ENCODE results near the gene SLC26A5.
"Not testable (repeated sequence)": the region's sequence is repeated elsewhere in the genome, so short reads cannot be mapped to it uniquely, and the experiment has no call there.

SLC26A5 gene, protein sequence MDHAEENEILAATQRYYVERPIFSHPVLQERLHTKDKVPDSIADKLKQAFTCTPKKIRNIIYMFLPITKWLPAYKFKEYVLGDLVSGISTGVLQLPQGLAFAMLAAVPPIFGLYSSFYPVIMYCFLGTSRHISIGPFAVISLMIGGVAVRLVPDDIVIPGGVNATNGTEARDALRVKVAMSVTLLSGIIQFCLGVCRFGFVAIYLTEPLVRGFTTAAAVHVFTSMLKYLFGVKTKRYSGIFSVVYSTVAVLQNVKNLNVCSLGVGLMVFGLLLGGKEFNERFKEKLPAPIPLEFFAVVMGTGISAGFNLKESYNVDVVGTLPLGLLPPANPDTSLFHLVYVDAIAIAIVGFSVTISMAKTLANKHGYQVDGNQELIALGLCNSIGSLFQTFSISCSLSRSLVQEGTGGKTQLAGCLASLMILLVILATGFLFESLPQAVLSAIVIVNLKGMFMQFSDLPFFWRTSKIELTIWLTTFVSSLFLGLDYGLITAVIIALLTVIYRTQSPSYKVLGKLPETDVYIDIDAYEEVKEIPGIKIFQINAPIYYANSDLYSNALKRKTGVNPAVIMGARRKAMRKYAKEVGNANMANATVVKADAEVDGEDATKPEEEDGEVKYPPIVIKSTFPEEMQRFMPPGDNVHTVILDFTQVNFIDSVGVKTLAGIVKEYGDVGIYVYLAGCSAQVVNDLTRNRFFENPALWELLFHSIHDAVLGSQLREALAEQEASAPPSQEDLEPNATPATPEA

DNA sequence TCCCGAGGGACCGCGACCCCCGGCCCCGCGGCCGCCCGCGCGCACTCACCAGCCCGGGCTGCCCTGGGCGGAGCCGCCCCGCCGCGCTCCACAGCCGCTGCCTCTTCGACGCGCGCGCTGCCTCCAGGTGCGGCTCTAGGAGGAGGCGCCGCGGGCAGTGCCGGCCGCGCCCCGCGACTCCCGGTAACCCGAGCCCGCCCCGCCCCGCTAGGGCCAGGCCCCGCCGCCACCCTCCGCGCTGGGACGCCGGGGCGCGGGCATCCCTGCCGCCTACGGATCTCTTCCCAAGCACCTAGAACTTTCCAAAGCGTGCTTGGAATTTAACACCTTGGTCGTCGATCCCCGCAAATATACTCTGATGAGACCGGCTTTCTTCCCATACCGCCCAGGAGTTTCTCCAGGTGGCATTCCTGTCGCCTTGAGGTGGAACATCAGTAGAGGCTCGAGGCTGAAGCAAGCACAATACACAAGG is at the start of gene SLC26A5:
TSS of gene SLC26A5 (minus strand) at position 159 of the 472 bp plus-strand sequence. CDS start 24,693 bp downstream, outside the sequence.
- DNase-seq, result no peak

DNA sequence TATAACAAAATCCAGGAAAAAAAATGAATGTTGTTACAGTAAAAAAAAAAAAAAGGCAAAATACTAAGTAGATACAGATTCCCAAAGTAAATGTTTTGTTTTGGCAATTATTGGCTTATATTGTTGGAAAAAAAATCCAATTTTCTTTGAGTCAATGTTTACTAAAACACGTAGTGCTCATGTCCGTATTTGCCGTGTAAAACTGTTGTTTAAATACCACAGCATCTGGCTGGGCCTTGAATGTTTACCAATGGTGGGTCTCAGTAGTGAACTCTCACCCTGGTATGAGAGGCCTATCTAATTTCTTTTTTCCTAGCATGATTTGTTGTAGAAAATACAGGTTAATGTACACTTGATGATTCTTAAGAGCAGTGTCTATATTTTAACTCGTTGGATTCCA is 41.4 kb upstream of the SLC26A5 start:
- no peak for DNase-seq

DNA sequence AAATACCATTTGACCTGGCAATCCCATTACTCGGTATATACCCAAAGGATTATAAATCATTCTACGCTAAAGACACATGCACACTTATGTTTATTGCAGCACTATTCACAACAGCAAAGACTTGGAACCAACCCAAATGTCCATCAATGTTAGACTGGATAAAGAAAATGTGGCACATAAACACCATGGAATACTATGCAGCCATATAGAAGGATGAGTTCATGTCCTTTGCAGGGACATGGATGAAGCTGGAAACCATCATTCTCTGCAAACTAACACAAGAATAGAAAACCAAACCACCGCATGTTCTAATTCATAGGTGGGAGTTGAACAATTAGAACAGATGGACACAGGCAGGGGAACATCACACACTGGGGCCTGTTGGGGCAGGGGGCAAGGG is 40.9 kb upstream of the SLC26A5 start:
- DNase-seq, result not testable (repeated sequence)

DNA sequence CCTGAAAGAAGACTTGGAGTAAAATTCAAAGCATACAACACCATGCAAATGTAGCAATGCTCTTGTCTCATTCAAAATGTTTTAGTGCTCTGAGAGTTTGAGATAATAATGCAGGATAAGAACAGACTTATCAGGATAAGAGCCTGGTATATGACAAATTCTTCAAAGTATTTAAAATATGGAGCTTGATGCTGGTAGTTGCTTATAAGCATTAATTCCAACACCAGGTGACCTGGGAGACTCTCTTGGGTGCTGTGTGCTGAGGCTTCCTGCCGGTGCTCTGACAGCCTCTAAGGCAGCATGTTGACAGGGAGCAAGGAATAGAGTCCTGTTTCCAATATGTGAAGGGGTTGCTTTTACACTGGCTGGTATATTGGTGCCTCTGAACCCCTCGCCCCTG is 34.8 kb upstream of the SLC26A5 start:
- no peak for DNase-seq

DNA sequence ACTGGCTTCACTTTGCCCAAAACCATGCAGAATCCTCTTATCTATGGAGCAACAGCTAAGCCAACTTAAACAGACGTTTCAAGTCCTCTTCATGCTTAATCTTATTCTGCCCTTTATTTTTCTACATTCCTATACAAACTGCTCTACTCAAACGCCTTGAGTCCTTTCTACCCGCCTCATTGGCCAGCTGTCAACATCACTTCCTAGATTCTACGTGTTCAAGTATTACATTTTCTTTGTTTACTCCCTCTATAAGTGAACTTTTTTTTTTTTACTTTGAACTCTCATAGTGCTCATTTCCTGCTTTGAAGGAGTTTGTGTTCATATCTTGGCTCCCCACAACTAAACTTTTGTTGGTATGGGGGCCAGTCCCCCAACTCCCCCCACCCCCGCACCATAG is 28.9 kb upstream of the SLC26A5 start:
- no peak for DNase-seq

DNA sequence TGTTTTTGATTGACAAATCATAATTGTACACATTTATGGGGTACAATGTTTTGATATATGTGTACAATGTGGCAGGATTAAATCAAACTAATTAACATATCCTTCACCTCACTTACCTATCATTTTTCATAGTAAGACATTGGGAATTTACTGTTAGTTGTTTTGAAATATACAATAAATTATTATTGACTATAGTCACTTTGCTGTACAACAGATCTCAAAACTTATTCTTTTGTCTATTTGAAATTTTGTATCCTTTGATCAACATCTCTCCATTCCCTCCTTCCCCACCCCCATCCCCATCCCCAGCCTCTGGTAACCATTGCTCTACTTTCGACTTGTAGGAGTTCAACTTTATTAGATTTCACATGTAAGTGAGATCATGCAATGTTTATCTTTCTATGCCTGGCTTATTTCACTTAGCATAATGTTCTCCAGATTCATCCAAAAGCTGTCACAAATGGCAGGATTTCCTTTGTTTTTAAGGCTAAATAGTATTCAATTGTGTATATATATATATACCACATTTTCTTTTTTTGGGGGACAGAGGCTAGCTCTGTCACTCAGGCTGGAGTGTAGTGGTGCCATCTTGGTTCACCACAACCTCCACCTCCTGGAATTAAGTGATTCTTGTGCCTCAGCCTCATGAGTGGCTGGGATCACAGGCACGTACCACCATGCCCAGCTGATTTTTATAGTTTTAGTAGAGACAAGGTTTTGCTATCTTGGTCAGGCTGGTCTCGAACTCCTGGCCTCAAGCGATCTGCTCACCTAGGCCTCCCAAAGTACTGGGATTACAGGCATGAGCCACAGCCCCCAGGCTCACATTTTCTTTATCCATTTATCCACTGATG is 23.3 kb upstream of the SLC26A5 start:
- DNase-seq, result no peak

DNA sequence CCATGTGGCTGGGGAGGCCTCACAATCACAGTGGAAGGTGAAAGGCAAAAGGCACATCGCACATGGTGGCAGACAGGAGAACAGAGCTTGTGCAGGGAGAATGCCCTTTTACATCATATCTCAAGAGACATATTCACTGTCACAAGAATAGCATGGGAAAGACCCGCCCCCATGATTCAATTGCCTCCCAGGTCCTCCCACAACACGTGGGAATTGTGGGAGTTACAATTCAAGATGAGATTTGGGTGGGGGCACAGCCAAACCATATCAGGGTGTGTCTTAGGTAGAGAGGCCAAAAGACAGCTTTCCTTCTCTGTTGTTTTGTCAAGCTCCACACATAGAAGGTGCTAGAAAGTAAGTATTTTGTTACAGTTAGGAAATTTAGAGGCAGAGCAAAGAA is 20.8 kb upstream of the SLC26A5 start:
- no peak for DNase-seq

DNA sequence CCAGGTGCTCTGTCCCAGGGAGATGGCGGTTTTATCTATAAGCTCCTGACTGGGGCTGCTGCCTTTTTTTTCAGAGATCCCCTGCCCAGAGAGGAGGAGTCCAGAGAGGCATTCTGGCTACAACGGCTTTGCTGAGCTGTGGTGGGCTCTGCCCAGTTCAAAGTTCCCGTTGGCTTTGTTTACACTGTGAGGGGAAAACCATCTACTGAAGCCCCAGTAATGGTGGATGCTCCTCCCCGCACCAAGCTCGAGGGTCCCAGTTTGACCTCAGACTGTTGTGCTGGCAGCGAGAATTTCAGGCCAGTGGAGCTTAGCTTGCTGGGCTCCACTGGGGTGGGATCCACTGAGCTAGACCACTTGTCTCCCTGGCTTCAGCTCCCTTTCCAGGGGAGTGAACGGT is 16.4 kb upstream of the SLC26A5 start:
- no peak for DNase-seq

DNA sequence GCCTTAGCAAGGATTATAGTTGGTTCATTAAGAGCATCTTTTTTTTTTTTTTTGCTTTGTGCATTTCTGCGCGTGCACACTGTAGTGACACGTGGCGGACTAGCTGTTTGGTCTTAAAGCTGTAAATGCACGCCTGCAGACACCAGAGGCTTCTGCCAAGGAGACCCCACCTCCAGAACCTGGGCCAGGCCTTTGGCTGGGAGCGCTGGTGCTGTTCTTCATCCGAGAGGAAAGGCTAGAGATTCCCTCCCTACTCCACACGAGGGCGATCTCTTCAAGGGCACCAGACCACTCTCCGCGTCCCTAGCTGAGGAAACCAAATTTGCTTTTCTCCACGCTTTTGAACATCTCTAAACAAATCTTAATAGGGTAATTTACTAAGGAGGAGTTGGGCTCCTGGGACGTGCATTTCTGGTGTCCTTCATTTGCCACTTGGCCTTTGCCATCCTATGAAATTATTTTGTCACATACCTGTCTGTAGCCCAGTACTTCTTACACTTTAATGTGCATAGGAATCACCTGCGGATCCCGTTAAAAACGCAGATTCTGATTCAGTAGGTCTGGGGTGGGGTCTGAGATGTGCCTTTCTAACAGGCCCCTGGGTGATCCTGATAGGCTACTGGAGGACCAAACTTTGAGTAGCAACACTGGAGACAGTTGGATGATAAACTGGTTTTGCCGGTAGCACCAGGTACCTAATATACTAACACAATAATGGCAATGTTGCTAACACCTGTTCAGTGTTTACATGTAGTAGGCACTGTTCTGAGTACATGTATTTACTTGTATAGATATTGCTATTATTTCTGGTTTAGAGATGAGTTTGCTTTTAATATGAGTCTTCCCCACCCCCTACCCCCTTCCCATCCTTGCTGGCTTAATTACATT is 1.3 kb upstream of the SLC26A5 start:
- no peak for DNase-seq

DNA sequence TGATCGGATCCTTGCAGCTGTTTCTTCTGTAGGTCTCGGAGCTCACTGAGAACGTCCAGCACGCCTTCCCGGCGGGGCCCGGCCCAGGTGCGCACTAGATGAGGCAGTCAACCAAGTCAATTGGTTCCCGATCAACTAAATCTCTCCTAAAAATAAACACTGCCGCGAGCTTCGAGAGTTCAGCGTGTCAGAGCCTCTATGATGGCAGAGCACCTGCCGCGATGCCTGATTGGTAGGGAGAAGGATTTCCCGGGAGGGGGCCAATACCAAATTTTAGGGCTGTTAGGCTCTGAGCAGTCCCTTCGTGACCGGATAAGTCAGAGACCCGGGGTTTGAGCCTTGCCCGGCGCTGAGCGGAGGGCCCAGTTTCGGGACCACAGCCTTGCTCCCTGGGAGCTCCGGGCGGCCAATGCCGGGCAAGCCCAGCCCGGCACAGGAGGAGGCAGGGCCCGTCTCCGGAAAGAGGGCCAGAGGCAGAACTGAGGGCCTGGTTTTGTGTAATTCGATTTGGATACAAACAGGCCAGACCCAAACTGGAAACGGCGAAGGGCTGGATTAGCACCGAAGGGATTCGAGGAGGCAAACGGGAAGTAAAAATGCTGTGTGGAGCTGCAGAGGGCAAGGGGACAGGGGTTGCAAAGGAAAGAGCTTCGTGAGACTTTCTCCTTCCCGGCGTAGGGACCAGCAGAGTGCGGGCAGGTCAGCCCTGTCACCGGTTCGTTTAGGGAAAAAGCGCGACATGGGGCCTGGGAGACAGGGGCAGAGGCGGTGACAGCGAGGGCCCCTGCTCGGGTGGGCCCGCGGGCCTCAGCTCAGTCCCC is 569 bp downstream of the SLC26A5 start:
- no peak for DNase-seq

DNA sequence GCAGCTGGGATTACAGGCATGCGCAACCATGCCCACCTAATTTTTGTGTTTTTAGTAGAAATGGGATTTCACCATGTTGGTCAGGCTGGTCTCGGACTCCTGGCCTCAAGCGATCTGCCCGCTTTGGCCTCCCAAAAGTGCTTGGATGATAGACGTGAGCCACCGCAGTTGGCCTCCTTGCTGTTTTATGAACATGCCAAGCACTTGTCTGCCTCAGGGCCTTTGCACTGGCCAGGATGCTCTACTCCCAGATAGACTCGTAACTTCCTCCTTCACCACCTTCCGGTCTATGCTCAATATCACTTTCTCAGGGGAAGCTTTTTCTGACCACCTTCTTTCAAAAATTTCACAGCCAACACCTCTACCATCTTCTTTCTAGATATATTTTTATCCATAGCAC is 6.3 kb downstream of the SLC26A5 start:
- no peak for DNase-seq

DNA sequence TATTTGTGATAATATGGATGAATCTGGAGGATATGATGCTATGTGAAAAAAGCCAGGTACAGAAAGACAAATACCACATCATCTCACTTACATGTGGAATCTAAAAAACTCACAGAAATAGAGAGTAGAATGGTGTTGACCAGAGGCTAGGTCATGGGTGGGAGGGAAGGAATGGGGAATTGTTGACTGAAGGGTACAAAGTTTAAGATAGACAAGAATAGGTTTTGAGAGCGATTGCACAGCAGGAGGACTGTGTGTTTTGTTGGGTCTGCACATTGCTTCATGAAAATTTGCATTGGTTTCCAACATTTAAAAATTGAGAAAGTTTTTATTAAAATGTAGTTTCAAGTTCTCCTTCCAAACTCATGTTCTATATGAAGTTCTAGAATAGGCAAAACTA is 8.4 kb downstream of the SLC26A5 start:
- DNase-seq, result no peak

DNA sequence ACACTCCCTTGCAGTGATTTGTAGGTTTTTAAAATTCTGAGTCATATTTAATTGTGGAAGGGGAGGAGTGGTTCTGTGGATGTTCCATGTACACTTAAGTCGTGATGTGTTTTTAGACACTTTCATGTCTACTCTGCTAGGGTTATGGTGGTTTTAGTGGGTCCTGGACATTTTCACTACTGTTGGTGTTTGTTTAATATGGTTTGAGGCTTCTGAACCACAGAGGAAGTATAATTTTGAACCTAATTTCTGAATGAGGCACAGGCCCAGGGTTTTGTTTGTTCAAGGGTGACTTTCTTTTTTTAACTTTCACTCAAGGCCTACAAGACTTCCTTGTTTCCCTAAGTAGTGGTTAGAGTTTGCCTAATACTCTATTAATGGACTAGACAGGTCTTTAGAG is 13.3 kb downstream of the SLC26A5 start:
- no peak for DNase-seq

DNA sequence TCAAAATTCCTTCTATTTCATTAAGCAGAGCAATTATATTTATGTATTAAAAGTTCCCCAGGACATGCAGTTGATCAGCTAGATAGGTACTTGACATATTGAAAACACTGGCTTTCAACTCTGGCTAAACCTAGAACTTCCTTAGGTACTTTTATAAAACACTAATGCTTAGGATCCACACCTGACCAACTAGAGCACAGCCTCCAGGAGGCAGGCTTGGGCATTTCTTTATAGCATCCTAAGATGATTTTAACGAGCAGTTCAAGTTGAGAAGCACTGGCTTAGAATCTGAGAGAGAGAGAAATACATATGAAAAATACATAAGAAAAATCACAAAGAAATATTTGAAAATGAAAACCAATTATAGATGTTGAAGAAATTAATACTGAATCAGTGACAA is 20.8 kb downstream of the SLC26A5 start:
- DNase-seq, result no peak

DNA sequence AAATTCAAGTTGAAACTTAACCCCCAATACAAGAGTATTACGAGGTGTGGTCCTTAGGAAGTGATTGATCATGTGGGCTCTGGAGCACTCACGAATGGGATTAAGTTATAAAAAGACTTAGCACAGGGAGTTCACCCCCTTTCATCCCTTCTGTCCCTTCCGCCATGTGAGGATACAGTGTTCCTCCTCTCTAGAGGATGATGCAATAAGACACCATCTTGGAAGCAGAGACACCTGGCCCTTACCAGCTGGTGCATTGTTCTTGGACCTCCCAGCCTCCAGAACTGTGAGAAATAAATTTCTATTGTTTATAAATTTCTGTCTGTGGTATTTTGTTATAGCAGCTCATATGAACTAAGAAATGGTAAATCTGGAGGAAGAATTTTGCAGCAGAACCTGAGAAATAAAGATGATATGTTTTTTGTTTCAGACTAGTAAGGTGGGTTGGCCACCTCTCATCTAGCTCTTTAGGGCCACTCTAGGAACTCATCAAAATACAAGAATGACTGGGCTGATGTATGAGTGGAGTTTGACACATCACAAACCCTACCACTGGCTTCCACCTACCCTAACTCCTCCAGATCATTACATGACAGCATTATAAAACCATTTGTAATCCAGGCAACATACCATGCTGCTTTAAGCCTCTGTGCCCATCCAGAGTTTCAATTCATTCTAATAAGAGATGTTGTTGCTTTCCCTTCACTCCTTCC is 22.4 kb downstream of the SLC26A5 start:
- DNase-seq, result no peak

DNA sequence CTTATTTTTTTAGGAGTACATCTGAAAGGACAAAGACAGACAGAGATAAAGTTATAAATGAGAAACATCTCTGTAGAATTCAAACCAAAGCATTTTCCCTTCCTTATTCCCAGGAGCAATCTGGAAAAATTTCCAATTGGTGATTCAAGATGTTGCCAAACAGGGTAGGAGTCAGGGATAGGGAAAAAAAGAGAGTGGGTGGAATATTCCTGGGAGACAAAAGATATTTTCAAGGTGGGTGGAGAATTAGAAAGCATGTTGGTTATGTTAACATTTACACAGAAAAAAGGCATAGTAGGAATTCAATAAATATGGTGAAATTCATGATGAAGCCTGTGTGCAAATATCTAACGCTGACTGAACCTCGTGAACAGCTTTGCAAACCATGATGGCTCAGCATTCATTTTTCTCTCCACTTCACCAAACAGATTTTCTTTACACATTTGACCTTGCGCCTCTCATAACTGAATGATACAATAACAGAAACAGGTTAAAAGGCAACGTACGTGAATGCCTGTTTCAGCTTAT is 25.1 kb downstream of the SLC26A5 start:
- DNase-seq, result no peak

DNA sequence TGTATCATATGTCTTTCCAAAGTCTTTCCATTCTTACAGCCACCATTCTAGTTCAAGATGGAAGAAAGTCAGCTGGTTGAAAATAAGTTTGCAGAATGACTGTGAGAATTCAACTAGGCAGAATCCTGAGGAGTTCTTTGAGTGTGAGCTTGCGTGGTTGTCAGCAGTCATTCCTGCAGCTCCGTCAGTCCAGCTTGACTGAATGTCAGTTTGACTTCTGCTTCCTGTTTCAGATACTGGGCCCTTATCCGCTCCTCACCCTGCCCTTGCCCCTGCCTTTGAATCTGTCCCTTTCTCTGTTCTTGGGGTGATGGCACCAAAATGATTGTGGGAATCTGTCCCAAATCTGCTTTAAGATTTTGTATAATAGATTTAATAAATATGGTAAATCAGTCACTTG is 27.8 kb downstream of the SLC26A5 start:
- DNase-seq, result no peak

DNA sequence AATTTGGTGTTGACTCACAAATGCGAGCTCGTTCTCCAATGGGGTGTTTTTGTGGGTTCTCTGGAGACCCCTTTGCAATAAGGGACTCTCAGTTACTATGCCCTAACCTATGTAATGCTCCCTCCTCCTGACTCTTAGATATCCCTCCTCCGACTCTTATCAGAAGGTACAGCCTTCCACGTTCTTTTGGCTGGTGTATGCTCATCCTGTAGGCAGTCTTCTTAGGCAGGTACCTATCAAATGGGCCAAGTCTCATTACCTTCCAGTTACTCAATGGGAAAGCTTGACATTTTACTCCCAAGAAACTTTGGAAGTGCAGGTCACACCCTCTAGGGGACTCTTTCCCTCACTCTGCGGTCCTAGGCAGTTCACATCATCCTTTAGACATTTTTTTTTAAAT is 32.6 kb downstream of the SLC26A5 start:
- DNase-seq, result no peak

DNA sequence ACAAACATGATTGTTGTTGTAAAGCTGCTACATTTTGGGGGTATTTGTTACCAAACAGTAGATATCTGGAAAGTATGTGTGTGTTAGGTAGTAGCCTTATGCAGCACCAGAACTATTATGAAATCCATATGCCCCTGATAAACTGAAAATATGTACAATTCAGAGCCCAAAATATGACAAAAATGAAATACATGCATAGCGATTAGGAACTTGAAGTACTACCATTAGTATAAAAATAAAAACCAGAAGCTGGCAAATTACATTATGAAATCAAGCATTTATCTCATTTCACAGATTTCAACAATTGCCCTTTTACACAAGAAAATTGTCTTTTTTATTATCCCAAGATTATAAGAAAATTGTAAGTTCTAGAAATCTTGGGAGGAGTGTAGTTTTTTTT is 33.9 kb downstream of the SLC26A5 start:
- no peak for DNase-seq
